ENCODE measurements around the gene MYBL2. TPM values are rescaled to one million over a fixed set of nuclear protein-coding genes. Genes with fewer than 3 reads are reported as not detected.

MYBL2 gene
- polyA plus RNA-seq, 3 donors = 0.08 to 0.10 TPM; not detected in 1

DNA sequence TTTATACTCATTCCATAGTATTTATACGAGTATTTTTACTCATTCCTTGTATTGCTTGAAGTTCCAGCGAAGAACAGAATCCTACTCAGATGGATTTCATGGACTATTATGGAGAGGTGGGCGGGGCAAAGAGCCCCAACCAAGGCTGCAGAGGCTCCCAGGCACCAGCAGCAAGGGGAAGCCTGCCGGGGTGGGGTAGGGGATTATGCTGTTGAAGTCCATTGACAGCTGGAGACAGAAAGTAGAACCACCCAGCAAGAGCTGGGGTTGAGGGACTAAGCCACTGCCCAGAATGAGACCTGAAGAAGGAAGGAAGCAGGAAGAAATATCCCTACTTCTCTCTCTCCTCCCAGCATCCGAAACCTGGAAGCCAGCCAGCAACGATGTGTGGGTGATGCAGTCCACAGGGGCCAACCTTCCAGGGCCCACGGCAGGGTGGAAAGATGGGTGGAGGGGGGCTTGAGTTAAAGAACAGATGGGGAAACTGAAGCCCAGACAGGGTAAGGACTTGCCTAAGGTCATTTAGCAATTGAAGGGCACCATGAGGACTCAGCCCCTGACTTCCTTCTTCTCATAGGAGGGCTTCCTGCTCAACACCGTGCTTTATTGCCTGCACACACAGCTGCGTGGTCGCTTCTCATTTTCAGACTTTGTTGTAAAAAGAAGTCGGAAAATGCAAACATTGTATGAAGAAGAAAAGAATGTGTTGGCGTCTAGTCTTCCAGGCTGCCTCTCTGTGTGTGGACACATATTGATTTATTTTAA, 78.2 kb downstream of the MYBL2 start:
- peaks cover 0 to 3% of the 10 kb centered on the region in 2 donors for H3K36me3 Mint-ChIP-seq
- peaks cover 9 to 18% (median 17%) of the 10 kb centered on the region in 3 donors for H3K27me3 Mint-ChIP-seq (ENCODE audit: low read depth in 3 of 3)
- peak overlapping the region; percentile 57 for H3K4me2 ChIP-seq (replicated peaks; ENCODE audit: extremely low read depth, low read length, poor library complexity, severe bottlenecking)
- peak overlapping the region; percentile 10 for H2AFZ ChIP-seq (ENCODE audit: insufficient read depth, low read depth, low read length, poor library complexity, severe bottlenecking)
- peak; percentile 28 to 62 (median 56) for DNase-seq
- H3K4me1 ChIP-seq (ENCODE audit: control insufficient read depth in 1 of 2, insufficient read depth in 2 of 2, low read length in 2 of 2) = peaks cover 66 to 77% of the 10 kb centered on the region in 2 donors
- no peaks in the 10 kb centered on the region for H4K20me1 ChIP-seq (ENCODE audit: insufficient read depth, low read length)
- peaks cover 0 to 12% (median 4%) of the 10 kb centered on the region in 7 donors for H3K9me3 Mint-ChIP-seq
- H3K4me3 ChIP-seq (replicated peaks in 1 of 3; ENCODE audit: low read depth in 2 of 3, low read length in 3 of 3) = peak overlapping the region in 1 of 3 experiments; percentile 58
- H3K27ac Mint-ChIP-seq = peak overlapping the region in 2 of 7 donors; percentile 20 to 59
- peaks cover 67% of the 10 kb centered on the region for H3K4me1 Mint-ChIP-seq
- peaks cover 0 to 5% of the 10 kb centered on the region in 2 donors for H3K9me3 ChIP-seq (replicated peaks in 1 of 2; ENCODE audit: control insufficient read depth in 1 of 2, insufficient read depth in 1 of 2, low read length in 2 of 2)
- intact Hi-C loops (cut with micrococcal nuclease) = no loop called here
- WGBS (ENCODE audit: insufficient coverage) = 43% methylated on average over 4 of the region's 12 CpGs
- H3K9ac ChIP-seq (ENCODE audit: insufficient read depth, low read length, poor library complexity, severe bottlenecking) = no peak overlapping the region
- H3K4me3 Mint-ChIP-seq = peak overlapping the region in 1 of 2 donors; percentile 55
- peak overlapping the region in 1 of 2 donors; percentile 33 for H3K27ac ChIP-seq (ENCODE audit: low read depth in 1 of 2, low read length in 2 of 2)
- no peaks in the 10 kb centered on the region for H3K36me3 ChIP-seq (replicated peaks in 1 of 2; ENCODE audit: control insufficient read depth in 1 of 2, insufficient read depth in 2 of 2, low read length in 2 of 2)
- TF ChIP-seq, protein P1, sequence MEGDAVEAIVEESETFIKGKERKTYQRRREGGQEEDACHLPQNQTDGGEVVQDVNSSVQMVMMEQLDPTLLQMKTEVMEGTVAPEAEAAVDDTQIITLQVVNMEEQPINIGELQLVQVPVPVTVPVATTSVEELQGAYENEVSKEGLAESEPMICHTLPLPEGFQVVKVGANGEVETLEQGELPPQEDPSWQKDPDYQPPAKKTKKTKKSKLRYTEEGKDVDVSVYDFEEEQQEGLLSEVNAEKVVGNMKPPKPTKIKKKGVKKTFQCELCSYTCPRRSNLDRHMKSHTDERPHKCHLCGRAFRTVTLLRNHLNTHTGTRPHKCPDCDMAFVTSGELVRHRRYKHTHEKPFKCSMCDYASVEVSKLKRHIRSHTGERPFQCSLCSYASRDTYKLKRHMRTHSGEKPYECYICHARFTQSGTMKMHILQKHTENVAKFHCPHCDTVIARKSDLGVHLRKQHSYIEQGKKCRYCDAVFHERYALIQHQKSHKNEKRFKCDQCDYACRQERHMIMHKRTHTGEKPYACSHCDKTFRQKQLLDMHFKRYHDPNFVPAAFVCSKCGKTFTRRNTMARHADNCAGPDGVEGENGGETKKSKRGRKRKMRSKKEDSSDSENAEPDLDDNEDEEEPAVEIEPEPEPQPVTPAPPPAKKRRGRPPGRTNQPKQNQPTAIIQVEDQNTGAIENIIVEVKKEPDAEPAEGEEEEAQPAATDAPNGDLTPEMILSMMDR (IDR thresholded peaks at IDR 0.05) = no peak
- H3K27me3 ChIP-seq (ENCODE audit: control insufficient read depth in 2 of 2, insufficient read depth in 2 of 2, low read length in 2 of 2) = peaks cover 0 to 5% of the 10 kb centered on the region in 2 donors
- H3K79me2 ChIP-seq (ENCODE audit: insufficient read depth, low read length) = no peaks in the 10 kb centered on the region

DNA sequence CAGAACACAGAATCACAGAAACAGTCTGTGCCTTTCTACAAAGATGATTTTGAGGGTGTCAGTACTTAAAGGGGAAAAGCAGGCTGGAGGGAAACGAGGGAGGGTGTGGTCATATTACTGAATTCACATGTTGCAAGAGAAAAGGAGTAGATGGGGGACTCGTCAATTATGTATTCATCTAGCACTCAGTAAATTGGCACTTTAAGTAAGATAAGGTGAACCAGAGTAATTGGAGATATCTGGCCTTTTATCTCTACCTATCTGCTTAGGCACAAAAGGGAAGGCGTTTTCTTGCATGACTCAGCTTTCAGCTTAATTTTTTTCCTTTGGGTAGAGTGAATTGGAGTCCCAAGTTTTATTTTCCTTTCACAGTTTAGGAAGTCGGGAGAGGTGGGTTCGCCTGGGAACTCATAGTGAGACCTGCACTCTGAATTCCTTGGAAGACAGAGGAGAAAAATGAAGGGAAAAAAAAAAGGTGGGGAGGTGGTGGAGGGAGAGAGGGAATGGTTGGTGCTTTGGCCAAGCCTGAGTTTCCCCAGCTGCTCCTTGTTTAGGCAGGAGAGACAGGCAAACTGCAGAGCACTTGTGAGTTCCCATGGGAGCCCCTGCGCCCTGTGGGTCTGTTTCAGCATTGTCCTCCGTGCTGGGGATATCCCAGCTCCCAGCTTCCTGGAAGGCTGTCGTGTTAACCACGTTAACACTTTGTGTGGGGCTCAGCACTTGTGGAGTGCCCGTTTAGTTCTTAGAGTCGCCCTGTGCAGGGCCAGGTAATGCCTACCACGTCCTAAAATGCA, 79.6 kb downstream of the MYBL2 start:
- no peak overlapping the region for H3K27ac ChIP-seq (ENCODE audit: low read depth in 1 of 2, low read length in 2 of 2)
- H3K9me3 ChIP-seq (replicated peaks in 1 of 2; ENCODE audit: control insufficient read depth in 1 of 2, insufficient read depth in 1 of 2, low read length in 2 of 2) = peaks cover 0 to 5% of the 10 kb centered on the region in 2 donors
- no peaks in the 10 kb centered on the region for H4K20me1 ChIP-seq (ENCODE audit: insufficient read depth, low read length)
- H3K36me3 Mint-ChIP-seq = peaks cover 4 to 5% of the 10 kb centered on the region in 2 donors
- H3K4me3 ChIP-seq (replicated peaks in 1 of 3; ENCODE audit: low read depth in 2 of 3, low read length in 3 of 3) = no peak overlapping the region
- peaks cover 16 to 32% (median 26%) of the 10 kb centered on the region in 3 donors for H3K27me3 Mint-ChIP-seq (ENCODE audit: low read depth in 3 of 3)
- H3K9me3 Mint-ChIP-seq = peaks cover 2 to 16% (median 7%) of the 10 kb centered on the region in 7 donors
- peak overlapping the region in 4 of 7 donors; percentile 35 to 86 (median 62) for H3K27ac Mint-ChIP-seq
- no peak for DNase-seq
- H3K9ac ChIP-seq (ENCODE audit: insufficient read depth, low read length, poor library complexity, severe bottlenecking) = no peak overlapping the region
- H3K4me3 Mint-ChIP-seq = peak overlapping the region in 1 of 2 donors; percentile 37
- intact Hi-C loops (cut with micrococcal nuclease) = no loop called here
- H3K4me1 Mint-ChIP-seq = peaks cover 77% of the 10 kb centered on the region
- H3K36me3 ChIP-seq (replicated peaks in 1 of 2; ENCODE audit: control insufficient read depth in 1 of 2, insufficient read depth in 2 of 2, low read length in 2 of 2) = no peaks in the 10 kb centered on the region
- peaks cover 0 to 16% of the 10 kb centered on the region in 2 donors for H3K27me3 ChIP-seq (ENCODE audit: control insufficient read depth in 2 of 2, insufficient read depth in 2 of 2, low read length in 2 of 2)
- peak overlapping the region; percentile 10 for H3K4me2 ChIP-seq (replicated peaks; ENCODE audit: extremely low read depth, low read length, poor library complexity, severe bottlenecking)
- no peaks in the 10 kb centered on the region for H3K79me2 ChIP-seq (ENCODE audit: insufficient read depth, low read length)
- no peak overlapping the region for H2AFZ ChIP-seq (ENCODE audit: insufficient read depth, low read depth, low read length, poor library complexity, severe bottlenecking)
- TF ChIP-seq, protein P1 (IDR thresholded peaks at IDR 0.05) = no peak
- peaks cover 78 to 85% of the 10 kb centered on the region in 2 donors for H3K4me1 ChIP-seq (ENCODE audit: control insufficient read depth in 1 of 2, insufficient read depth in 2 of 2, low read length in 2 of 2)
- WGBS (ENCODE audit: insufficient coverage) = 60% methylated on average over 10 of the region's 12 CpGs

All from CD14-positive monocyte (primary cell).